ENCODE results near the gene RASGEF1C. TPM values are rescaled to one million over a fixed set of nuclear protein-coding genes. Genes with fewer than 3 reads are reported as not detected.

The RASGEF1C gene
- total and polyA plus RNA-seq, 8 donors, result 0.20 to 6.8 (median 0.86) TPM; not detected in 4

DNA sequence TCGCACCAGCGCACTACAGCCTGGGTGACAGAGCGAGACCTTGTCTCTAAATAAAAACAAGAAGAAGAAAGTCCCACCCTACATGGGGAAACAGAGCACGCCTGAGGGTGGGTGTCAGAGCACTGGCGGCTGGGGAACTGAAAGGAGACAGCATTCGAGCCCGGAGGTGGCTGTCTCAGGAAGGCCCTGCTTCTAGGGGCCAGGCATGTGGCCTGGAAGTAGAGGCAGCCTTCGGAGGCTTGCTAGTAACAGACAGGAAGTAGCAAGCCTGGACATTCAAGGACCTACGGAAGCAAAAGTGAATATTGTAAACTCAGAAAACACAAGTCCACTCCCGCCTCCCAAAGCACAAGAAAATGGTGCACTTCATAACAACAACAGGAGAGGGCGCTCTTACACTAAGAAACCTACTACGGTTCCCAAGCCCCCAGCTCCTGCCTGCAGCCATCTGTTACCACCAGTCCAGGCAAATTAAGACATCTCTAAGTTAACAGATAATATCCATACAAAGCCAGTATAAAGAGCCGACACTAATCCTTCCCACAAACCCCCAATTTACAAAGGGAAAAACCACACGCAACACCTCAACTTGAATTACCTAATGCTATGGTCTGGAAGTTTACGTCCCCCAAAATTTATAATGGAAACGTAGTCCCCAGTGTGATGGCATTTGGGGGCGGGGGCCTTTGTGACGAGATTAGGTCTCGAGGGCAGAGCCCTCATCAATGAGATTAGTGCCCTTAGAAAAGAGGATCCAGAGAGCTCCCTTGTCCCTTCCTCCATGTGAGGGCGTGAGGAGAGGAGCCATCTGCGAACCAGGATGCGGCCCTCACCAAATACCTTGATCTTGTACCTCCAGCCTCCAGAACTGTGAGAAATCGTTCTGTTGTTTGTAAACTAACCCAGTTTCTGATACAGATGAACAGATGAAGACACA is 7.7 kb downstream of the RASGEF1C start:
- intact Hi-C loops (cut with DNase I; ENCODE audit: low total_unique reads), result no loop called here
- Histone ChIP-seq H3K27me3 (peaks cover 0 to 43% (median 5%) of the 10 kb centered on the region in 3 donors), H3K36me3 (no peaks in the 10 kb centered on the region), H3K4me1 (no peaks in the 10 kb centered on the region), H3K27ac (no peak overlapping the region), H3K9me3 (peaks cover 0 to 6% (median 0%) of the 10 kb centered on the region in 4 donors), H3K4me3 (no peak overlapping the region)
- TF ChIP-seq POLR2AphosphoS5 (IDR thresholded peaks at IDR 0.05), result no peak
- TF ChIP-seq, protein P1, sequence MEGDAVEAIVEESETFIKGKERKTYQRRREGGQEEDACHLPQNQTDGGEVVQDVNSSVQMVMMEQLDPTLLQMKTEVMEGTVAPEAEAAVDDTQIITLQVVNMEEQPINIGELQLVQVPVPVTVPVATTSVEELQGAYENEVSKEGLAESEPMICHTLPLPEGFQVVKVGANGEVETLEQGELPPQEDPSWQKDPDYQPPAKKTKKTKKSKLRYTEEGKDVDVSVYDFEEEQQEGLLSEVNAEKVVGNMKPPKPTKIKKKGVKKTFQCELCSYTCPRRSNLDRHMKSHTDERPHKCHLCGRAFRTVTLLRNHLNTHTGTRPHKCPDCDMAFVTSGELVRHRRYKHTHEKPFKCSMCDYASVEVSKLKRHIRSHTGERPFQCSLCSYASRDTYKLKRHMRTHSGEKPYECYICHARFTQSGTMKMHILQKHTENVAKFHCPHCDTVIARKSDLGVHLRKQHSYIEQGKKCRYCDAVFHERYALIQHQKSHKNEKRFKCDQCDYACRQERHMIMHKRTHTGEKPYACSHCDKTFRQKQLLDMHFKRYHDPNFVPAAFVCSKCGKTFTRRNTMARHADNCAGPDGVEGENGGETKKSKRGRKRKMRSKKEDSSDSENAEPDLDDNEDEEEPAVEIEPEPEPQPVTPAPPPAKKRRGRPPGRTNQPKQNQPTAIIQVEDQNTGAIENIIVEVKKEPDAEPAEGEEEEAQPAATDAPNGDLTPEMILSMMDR (IDR thresholded peaks at IDR 0.05), result no peak
- no peak for TF ChIP-seq EP300 (IDR thresholded peaks at IDR 0.05)
- TF ChIP-seq POLR2A (IDR thresholded peaks at IDR 0.05), result no peak
- DNase-seq, result no peak
- WGBS, 5 donors, result 73 to 76% (median 73%) methylated on average over 23 of the region's 23 CpGs

DNA sequence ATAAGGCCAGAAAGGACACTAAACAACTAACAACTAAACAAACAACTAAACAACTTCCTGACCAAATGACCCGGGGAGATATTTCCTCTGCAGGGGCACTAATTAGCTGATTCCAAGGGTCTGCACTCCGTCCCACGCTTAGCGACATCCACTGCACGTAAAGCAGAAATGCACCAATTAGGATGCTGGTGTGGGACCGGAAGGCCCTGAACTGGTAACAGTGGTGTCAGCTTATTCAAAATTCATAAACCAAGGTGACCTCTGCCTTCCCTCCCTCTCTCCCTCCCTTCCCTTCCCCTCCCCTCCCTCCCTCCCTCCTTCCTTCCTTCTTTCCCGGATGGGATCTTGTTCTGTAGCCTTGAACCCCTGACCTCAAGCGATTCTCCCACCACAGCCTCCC is 9.6 kb downstream of the RASGEF1C start:
- TF ChIP-seq EP300 (IDR thresholded peaks at IDR 0.05) (no peak), POLR2AphosphoS5 (IDR thresholded peaks at IDR 0.05) (no peak), POLR2A (IDR thresholded peaks at IDR 0.05) (no peak)
- TF ChIP-seq, protein P1 (IDR thresholded peaks at IDR 0.05), result no peak
- H3K9me3 ChIP-seq, result peaks cover 0 to 6% (median 0%) of the 10 kb centered on the region in 4 donors
- WGBS, 5 donors, result 53 to 70% (median 66%) methylated on average over 8 of the region's 8 CpGs

DNA sequence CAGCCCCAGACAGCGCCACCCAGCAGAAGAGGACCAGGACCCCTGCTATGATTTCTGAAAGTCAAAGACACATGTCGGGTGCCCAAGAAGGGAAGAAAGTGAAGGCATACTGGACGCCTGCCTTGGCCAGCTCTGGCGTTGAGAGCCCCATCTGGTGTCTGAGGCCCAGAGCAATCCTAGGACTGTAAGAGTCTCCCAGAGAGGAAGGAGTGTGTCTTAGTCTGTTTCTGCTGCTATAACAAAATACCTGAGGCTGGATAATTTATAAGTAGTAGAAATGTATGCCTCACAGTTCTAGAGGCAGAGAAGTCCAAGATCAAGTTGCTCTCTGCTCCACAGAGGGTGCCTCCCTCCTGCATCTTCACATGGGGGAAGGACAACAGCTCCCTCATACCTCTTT is 10.8 kb downstream of the RASGEF1C start:
- WGBS, 5 donors, result 94 to 96% (median 95%) methylated on average over 4 of the region's 4 CpGs
- no peak for DNase-seq
- TF ChIP-seq POLR2A (IDR thresholded peaks at IDR 0.05) (no peak), EP300 (IDR thresholded peaks at IDR 0.05) (no peak), POLR2AphosphoS5 (IDR thresholded peaks at IDR 0.05) (no peak)
- TF ChIP-seq, protein P1 (IDR thresholded peaks at IDR 0.05), result no peak
- no peaks in the 10 kb centered on the region for H3K4me1 ChIP-seq
- no peak overlapping the region for H3K27ac ChIP-seq
- no peaks in the 10 kb centered on the region for H3K36me3 ChIP-seq
- peaks cover 0 to 38% (median 5%) of the 10 kb centered on the region in 3 donors for H3K27me3 ChIP-seq
- H3K9me3 ChIP-seq, result peaks cover 0 to 6% (median 0%) of the 10 kb centered on the region in 4 donors
- no peak overlapping the region for H3K4me3 ChIP-seq
- intact Hi-C loops (cut with DNase I; ENCODE audit: low total_unique reads), result no loop called here

More for the DNA sequence above, 9.6 kb downstream of the RASGEF1C start:
- Histone ChIP-seq H3K4me1 (no peaks in the 10 kb centered on the region), H3K4me3 (no peak overlapping the region), H3K27ac (no peak overlapping the region), H3K36me3 (no peaks in the 10 kb centered on the region), H3K27me3 (peaks cover 0 to 38% (median 5%) of the 10 kb centered on the region in 3 donors)
- intact Hi-C loops (cut with DNase I; ENCODE audit: low total_unique reads), result no loop called here
- DNase-seq, result no peak

DNA sequence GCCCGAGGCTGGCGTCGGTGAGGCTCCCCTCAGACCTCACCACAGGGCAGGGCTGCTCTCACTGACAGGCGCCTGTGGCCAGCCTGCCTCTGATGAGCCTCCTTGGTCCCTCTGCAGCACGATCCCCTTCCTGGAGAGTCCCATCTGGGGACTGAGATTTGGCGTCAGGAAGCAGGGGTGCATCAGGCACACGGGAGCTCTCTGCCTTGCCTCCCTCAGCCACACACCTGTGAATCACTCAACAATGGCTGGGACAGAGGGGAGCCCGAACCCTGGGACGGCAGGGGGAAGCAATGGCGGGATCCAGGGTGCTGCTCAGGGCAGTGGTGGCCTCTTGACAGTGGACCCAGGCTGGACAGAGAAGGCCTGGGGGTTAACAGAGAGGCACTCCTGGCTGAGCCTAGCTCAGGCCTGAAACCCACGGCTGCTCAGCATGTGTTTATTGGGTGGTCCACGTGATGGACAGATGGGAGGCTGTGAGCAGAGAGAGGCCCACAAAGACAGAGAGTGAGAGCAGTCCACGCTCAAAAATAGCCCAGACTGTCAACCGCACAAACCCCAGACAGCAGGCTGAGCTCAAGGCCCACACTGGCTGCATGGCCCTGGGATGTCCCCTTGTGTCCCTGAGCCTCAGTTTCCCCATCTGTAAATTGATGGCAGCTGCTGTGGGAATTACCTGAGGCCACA is 11.9 kb downstream of the RASGEF1C start:
- H3K9me3 ChIP-seq, result peaks cover 0 to 6% (median 0%) of the 10 kb centered on the region in 4 donors

More for the DNA sequence above, 11.9 kb downstream of the RASGEF1C start:
- 61 to 84% (median 74%) methylated on average over 9 to 14 of the region's 14 CpGs for WGBS, 5 donors
- TF ChIP-seq, protein P1 (IDR thresholded peaks at IDR 0.05), result no peak
- TF ChIP-seq POLR2A (IDR thresholded peaks at IDR 0.05), result no peak
- no peak for TF ChIP-seq POLR2AphosphoS5 (IDR thresholded peaks at IDR 0.05)
- TF ChIP-seq EP300 (IDR thresholded peaks at IDR 0.05), result no peak
- no peak for DNase-seq
- intact Hi-C loops (cut with DNase I; ENCODE audit: low total_unique reads), result no loop called here
- no peak overlapping the region for H3K27ac ChIP-seq
- H3K4me3 ChIP-seq, result no peak overlapping the region
- H3K4me1 ChIP-seq, result no peaks in the 10 kb centered on the region
- no peaks in the 10 kb centered on the region for H3K36me3 ChIP-seq
- peaks cover 0 to 38% (median 5%) of the 10 kb centered on the region in 3 donors for H3K27me3 ChIP-seq
